ENCODE measurements around the gene EVPL.
"Not testable (repeated sequence)": the region's sequence is repeated elsewhere in the genome, so short reads cannot be mapped to it uniquely, and the experiment has no call there.

The EVPL gene

DNA sequence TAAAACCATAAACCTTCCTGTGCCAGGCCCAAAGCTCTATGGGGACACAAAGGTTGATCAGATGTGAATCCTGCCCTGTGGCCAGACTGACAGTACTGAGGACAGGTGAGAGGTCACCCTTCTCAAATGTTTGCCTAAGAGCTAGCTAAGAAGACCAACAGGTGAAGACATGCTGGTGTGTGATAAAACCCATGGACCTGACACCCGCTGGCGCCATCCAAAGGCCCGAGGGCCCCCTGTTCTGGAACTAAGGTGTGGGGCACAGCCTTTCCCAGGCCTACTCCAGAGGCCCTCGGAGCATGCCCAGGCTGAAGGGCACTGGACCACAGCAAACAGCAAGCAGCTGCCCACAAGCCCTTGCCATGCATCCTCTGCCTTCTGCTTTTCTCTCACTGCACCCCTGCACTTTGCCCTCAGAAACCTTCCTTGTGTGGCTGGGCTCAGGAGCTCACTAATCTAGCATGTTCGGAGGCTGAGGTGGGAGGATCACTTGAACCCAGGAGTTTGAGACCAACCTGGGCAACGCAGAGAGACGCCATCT, 31.7 kb downstream of the EVPL start:
- no peak for DNase-seq

DNA sequence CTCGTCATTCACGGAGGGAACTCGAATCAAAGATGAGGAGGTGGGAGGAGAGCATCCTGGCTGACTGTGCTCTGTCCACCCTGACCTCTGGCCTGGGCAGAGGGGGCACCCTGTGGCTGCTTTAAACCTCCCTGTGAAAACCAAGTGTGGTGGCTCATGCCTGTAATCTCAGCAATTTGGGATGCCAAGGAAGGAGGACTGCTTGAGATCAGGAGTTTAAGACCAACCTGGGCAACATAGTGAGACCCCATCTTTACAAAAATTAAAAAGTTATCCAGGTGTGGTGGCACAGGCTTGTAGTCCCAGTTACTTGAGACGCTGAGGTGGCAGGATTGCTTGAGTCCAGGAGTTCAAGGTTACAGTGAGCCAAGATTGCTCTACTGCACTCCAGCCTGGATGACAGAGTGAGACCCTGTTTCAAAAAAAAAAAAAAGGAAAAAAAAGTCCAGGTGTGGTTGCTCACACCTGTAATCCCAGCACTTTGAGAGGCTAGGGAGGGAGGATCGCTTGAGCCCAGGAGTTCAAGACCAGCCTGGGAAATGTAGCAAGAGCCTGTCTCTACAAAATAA, 32.2 kb downstream of the EVPL start:
- DNase-seq: no peak

DNA sequence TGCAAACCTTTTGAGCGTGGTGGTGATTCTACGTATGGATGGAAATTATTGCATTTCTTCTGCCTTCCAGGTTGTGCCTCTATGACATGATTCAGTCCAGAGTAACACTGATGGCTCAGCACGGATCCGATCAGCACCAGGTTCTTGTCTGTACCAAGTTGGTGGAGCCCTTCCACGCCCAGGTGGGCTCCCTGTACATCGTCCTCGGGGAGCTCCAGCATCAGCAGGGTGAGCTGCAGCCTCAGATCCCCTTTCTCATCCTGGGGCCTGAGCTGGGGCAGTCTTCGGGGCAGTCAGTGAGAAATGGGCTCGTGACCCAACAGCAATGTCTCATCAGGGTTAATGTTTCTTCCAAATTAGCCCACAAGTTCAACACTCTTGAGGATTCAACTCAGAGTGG, 35.7 kb downstream of the EVPL start:
- no peak for DNase-seq

DNA sequence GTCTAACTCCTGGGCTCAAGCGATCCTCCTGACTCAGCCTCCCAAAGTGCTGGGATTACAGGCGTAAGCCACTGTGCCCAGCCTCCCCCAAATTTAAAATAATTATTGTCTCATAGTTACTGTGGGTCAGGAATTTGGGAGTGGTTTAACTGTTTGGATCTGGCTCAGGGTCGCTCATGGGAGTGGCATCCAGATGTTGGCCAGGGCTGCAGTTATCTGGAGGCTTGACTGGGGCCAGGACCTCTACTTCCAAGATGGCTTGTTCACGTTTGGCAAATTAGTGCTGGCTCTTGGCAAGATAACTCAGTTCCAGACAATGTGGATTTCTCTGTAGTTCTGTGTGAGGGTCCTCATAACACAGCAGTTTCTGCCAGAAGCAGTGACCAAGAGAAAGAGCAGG, 40.1 kb downstream of the EVPL start:
- DNase-seq: no peak

DNA sequence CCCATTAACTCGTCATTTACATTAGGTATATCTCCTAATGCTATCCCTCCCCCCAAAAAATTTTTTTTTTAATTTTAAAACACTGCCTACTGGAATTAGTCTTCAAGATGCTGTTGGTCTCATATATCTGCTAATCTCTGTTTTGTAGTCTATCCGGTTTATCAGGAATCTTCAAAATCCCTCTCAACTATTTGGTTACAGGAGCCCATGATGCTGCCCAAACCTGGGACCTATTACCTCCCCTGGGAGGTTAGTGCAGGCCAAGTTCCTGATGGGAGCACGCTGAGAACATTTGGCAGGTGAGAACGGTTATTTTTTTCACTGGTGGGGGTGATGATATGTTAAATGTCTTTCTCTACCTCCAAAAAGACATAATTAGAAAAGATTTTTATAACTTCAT, 41.1 kb downstream of the EVPL start:
- DNase-seq: no peak

DNA sequence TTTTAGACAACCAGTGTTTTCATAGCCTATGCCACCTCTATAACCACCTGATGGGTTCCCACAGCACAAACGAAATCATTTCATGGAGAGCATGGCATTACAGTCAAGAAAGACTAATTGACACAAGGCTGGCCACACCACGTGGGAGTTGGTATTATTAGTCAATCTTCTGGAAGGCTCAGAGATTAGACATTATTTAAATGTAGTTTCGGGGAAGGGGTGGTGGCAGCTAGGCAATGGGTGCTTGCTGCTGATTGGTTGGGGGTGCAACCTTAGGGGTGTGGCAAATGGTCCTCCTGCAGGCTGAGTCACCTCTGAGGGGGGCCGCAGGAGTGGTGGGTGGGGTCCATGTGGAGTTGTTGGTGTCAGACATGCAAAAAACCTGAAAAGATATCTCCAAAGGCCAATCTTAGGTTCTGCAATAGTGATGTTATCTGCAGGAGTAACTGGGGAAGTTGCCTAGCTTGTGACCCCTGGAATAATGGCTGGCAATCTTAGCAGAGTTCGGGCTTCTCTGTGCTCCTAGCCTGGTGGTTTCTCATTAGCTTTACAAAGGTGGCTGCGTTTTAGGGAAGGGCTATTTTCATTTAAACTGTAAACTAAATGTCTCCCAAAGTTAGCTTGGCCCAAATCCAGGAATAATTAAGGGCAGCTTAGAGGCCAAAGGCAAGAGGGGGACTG, 43.5 kb downstream of the EVPL start:
- DNase-seq: no peak

DNA sequence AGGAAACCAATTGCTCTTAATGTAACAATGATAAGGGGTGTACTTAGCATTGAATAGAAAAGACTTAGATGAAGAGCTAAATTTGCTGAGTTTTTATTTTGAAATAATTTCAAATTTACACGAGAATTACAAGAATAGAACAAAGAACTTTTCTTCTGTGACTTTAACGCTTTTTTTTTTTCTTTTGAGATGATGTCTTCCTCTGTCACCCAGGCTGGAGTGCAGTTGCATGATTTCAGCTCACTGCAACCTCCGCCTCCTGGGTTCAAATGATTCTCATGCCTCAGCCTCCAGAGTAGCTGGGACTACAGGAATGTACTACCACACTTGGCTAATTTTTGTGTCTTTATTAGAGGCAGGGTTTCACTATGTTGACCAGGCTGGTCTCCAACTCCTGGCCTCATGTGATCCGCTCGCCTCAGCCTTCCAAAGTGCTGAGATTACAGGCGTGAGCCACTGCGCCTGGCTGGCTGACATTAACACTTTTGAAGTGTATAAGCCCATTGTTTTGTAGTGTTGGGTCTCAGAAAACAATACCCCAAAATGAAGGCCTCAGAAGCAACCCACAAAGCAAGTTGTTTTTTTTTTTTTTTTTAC, 46.0 kb downstream of the EVPL start:
- no peak for DNase-seq

DNA sequence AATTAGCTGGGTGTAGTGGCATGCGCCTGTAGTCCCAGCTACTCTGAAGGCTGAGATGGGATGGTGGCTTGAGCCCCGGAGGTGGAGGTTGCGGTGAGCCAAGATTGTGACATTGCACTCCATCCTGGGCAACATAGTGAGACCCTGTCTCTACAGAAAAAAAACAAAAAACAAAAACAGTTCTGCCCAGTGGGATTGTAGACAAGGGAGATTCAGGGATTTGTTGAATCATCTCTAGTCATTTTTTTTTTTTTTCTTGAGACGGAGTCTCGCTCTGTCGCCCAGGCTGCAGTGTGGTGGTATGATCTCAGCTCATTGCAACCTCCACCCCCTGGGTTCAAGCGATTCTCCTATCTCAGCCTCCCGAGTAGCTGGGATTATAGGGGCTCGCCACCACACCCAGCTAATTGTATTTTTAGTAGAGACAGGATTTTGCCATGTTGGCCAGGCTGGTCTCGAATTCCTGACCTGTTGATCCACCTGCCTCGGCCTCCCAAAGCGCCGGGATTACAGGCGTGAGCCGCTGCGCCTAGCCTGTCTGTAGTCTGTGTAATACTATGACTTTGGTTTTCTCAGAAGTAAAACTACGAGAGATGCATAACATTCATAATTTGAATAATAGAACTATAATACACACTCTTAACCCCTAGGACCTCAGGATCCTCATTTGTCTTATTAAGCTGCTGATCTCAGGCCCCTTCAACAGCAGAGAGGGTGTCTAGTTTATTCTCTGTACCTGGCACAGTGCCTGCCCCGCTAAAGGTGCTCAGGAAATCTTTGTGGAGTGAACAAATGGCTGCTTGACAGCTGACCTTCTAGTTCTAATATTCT, 46.7 kb downstream of the EVPL start:
- no peak for DNase-seq

DNA sequence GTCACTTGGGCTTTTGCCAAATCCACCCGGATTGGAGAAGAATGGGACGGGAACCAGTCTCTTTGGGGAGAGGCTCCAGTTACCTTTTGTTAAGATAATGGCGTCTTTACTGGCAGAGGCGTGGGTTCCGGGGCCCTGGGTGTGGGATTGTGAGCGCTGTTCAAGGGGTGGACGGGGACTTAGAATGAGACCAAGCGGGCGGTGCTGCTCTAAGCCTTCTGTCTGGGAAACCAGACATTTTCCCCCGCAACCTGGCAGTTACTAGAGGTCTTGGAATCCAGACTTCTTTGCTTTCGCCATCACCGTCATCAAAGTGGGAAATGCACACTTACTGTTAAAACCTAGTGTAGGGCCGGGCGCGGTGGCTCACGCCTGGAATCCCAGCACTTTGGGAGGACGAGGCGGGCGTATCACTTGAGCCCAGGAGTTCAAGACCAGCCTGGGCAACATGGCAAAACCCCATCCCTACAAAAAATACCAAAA, 47.4 kb downstream of the EVPL start:
- DNase-seq: no peak

DNA sequence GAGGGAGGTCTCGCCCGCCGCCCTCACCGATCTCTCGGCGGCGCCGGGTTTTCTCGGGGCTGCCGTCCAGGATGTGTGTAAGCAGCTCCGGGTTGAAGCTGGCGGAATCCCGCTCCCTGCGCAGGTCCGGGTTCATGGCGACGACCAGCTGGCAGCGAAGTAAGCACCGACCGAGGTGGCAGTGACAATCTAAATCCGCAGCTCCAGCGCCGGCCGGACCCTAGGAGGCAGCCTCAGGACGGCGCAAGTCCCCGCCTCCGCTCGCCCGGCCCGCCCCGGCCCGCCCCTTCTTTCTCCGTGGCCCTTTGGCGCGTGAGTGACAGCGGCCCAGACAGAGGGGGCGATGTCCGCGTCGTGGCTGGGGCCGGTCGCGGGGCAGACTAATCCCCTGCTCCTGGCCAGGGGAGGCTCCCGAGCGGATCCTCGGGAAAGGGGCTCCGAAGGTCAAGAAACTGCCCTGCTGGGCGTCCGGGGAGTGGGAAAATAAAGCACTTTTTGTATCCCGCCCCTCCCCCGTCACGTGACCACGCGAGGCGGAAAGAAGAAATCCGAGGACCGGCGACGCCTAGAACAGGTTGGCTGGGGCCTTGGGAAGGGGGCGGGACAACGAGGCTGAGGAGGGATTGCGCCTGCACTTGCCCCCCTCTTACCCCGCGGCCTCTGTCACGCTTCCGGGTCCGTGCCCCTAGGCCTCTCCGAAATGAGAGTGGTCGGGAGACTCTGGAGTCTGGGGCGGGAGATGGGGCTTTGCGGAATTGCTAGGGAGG, 48.0 kb downstream of the EVPL start, which contains the start of the genes ACOX1 and TEN1:
Gene ACOX1 (minus strand): TSS at position 229 of the 767 bp plus-strand sequence. CDS start 93 bp downstream, at position 136.
Gene TEN1 (plus strand): TSS at position 303 of the 767 bp plus-strand sequence. CDS start 6,953 bp downstream, outside the sequence.
- DNase-seq: peak; percentile 94 to 95

DNA sequence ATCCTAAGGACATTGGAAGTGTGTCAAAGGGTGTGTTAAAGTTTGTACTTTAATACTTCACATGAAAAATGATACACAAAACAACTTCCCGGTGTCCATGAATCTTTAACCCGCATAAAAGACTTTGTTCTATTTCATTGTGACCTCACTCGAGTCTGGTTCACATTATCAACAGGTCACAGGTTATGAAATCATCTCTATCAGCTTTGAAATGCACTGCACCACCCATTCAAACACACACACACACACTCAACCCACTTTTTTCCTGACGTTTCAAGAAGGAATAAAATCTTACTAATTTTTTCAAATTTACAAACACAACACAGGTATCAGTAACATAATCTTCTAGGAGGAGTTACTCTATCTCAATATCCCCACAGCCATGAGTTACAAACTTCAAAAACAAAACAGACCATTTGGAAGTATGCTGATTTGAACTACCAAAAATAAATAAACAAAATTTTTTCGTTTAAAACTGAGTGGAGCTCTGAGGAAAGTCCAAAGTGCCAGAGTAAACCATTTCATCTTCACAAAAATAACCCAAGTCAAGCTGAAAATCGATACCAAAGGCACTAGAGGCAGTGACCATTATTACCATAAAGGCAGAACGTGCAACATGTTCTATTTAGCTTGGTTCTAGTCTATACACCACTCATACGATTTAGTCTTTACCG, 50.8 kb downstream of the EVPL start:
- DNase-seq: no peak

DNA sequence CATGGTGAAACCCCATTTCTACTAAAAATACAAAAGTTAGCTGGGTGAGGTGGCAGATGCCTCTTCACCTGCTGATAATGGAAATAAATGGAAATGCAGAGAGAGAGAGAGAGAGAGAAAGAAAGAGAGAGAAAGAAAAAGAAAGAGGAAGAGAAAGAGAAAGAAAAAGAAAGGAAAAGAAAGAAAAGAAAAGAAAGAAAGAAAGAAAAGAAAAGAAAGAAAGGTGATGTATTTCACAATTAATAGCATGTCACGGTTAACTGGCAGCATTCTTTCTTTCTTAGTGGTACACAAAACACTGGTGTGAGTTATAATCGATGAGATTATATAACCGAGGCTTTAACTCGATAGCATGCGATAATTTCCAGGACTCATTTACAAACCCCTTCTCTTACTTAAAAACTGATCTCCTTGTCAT, 51.3 kb downstream of the EVPL start:
- no peak for DNase-seq

DNA sequence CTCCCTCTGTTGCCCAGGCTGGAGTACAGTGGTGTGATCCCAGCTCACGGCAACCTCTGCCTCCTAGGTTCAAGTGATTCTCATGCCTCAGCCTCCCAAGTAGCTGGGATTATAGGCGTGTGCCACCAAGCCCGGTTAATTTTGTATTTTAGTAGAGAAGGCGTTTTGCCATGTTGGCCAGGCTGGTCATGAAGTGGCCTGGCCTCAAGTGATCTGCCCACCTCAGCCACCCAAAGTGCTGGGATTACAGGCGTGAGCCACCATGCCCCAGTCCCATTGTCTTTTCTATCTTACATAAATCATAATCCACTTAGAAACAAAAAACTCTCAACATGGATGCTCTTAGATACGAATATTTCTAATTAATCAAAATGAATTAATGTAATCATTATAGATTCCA, 51.9 kb downstream of the EVPL start:
- DNase-seq: not testable (repeated sequence)

DNA sequence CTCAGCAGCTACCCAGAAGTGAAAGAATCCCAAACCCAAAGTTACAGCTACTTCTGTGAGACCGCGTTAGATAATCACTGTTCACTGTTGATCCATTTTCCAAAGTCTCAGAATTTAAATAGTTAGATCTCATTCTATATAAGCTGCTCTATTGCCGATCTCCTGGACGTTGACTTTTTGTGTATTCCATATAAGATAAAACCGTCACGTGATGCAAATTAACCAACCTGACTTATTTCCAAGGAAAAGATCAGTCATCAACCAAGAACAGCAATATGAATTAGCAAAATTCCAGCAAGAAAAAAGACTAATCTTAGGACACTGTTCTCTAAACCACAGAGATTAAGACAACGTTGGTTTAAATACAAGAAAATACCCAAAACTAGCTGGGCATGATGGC, 56.5 kb downstream of the EVPL start:
- no peak for DNase-seq

DNA sequence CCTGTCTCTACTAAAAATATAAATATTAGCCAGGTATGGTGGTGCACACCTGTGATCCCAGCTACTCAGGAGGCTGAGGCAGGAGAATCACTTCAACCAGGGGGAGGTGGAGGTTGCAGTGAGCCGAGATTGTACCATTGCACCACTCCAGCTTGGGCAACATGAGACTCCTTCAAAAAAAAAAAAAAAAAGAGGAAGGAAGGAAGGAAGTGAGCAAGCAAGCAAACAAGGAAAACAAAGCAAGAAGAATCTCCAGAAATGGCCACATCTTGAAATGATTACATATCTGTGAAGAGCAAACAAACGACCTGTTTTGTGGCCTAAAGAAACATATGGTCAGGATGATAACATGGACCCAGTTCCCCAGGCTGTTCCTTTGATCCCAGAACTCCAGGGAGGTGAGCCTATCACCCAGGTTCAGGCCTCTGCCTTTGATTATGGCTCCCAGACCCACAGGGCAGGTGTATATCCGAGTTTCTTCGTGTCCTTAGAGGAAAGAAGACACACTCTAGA, 57.0 kb downstream of the EVPL start:
- peak in 1 of 2 donors; percentile 16 for DNase-seq

DNA sequence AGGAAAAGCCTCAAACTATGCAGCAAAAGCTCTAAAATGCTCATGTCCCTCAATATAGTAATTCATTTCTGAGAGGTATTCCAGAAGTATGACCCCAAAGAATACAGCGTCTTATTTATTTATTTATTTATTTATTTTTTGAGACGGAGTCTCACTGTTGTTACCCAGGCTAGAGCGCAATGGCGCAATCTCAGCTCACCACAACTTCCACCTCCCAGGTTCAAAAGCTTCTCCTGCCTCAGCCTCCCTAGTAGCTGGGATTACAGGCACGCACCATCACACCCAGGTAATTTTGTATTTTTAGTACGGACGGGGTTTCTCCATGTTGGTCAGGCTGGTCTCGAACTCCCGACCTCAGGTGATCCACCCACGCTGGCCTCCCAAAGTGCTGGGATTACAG, 58.1 kb downstream of the EVPL start:
- DNase-seq: not testable (repeated sequence)

DNA sequence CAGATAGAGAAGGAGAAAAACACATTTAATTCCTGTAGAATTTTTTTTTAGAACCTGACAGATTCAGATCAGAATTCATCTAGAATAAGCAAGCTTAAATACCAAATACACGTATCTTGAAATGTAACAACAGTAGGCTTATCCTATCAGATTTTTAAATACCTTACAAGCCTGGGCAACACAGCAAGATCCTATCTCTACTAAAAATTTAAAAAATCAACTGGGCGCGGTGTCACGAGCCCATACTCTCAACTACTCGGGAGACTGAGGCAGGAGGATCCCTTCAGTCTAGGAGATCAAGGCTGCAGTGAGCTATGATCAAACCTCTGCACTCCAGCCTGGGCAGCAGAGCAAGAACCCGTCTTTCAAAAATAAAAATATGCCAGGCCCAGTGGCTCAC, 61.6 kb downstream of the EVPL start:
- no peak for DNase-seq

DNA sequence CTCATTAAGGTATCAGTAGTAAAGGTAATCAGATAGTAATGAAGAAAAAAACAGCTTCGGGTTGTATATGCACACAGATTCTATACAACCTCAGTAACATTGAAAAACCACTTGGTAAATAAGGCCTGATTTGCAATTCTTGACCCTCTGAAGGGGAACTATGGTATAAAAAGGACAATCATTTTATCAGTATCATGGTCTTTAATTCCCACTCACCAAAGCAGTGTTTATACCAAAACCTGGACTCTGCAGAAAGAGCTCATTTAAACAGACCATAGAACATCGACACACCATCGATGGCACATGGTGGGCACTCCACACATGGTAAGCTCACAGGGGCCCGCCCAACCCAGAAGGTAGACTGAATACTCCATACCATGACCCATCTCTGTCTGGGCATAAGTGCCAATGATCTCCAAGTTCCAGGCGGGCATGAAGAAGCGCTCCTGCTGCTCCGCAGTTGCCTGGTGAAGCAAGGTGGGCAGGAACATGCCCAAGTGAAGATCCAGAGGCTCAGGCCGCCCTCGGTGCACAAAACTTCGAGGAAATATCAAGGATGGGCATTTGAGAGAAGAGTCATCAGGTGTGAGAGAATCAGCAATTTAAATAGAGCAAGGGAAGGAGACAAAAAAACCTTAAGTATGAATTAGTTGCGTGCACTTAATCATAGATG, 67.1 kb downstream of the EVPL start:
- no peak for DNase-seq

DNA sequence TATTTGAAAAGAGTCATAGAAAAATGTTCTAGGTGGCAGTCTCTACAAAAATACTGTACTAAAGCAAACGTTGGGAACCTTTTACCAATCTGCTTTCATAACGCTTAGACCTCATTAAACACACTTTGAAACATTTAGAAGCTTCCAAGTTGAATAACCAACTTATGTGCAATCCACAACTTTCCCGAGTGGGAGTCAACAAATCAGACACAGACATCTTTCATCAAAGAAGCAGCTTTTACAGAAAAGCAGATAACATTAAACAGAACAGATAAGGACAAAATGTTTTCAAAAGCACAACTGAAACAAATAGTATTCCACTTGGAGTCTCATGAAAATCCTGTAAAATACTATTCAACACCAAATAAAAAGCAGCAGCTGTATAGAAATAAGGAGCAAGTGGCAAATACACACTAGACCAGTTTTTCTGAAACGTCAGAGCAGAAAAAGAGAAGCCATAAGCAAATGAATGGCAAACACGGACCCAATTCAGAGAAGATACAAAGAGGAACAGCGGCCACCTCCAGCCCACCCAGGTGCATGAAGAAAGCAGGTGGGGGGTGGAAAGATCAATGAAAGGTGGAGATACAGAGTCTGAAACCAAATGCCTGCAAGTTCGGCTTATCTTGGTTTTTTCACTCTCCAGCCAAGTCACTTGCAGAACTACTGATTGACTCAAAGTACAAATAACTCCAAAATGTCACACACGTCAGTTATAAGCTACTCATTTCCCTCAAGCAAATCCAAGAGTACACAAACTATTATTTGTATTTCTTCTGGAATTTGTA, 67.9 kb downstream of the EVPL start:
- DNase-seq: no peak

Data from CD4-positive, alpha-beta T cell treated with Interleukin-1 beta for 1 hour (primary cell).